ENCODE results near the gene PRSS27.
"Not testable (repeated sequence)": the region's sequence is repeated elsewhere in the genome, so short reads cannot be mapped to it uniquely, and the experiment has no call there.

Gene PRSS27

DNA sequence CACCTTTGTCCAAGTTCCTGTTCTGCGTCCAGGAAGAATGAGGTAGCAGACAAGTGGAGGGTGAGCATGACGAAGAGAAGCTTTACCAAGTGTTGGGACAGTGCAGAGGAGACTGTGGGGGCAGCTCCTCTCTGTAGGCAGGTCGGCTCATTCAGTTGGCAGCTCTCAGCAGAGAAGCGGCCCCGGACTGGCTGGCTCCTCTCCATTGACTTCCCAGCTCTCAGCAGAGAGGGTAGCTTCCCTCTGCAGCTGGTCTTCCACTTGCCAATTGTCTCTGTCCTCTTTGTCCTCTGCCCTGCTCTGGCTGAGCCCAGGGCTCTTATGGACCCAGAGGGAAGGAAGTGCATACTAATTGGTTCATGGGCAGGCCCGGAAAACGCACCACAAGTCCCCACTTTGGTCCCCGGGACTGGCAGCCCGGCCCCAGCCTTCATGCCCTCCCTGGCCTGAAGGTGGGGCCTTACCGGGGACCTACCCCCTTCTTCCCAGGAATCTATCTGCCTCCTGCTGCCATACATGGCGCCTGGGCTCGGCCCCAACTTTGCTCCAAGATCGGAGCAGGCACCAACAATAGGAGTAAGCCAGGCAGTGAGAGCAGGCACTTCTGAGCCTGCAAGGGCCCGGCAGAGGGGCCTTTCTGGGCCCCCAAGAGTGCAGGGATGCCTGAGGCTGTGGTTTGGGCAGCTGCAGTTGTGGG is 27.6 kb downstream of the PRSS27 start:
- DNase-seq, result no peak

DNA sequence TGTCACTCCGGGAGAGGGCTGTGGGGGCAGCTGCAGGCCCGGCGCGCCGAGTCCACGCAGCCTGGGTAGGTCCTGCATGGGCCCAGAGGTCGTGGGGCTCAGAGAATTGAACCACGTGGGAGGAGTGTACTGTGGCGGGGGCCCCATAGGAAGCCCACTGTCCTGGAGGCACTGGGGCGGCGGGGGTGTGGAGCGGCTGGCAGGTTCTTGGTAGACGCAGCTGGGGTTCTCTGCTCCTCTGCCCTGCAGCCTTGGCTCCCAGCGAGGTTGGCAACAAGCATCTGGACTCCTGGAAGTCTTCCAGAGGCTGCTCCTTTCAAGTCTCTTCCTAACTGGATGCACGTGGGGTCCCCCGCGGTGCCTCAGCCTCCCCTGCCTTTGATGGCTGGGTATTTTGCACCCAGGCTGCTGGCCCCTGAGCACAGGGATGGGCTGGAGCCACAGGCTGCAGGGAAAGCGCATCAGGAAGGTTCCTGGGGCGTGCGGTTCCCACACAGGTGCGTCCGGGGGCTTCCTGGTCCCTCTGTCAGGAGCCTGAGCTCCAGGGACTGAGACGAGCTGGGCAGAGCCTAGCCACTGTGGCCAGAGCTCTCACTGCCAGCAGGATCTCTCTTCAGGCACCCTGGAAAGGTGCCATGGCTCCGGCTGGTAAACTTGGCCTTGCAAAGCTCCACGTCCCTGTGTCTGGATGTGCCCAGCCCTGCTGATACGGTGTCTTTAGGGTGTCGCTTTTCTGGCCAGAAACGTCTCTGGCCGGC is 28.4 kb downstream of the PRSS27 start:
- no peak for DNase-seq

DNA sequence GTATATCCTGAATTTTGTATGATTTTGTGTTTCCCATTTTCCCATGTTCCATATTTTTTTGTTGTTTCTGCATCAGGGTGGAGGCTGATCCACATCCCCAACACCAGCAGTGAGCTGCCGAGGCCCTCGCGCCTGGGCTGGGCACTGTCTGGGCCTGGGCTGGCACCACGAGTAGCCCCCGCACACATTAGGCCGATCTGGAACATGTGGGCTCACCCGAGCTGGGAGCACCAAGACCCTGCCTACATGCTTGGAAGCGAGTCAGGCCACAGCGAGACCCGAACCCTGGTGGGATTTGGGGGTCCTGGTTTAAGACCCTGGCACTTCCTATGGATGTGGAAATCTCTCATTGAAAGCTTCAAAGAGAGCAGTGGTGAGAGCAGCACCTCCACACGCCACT is 29.2 kb downstream of the PRSS27 start:
- no peak for DNase-seq

DNA sequence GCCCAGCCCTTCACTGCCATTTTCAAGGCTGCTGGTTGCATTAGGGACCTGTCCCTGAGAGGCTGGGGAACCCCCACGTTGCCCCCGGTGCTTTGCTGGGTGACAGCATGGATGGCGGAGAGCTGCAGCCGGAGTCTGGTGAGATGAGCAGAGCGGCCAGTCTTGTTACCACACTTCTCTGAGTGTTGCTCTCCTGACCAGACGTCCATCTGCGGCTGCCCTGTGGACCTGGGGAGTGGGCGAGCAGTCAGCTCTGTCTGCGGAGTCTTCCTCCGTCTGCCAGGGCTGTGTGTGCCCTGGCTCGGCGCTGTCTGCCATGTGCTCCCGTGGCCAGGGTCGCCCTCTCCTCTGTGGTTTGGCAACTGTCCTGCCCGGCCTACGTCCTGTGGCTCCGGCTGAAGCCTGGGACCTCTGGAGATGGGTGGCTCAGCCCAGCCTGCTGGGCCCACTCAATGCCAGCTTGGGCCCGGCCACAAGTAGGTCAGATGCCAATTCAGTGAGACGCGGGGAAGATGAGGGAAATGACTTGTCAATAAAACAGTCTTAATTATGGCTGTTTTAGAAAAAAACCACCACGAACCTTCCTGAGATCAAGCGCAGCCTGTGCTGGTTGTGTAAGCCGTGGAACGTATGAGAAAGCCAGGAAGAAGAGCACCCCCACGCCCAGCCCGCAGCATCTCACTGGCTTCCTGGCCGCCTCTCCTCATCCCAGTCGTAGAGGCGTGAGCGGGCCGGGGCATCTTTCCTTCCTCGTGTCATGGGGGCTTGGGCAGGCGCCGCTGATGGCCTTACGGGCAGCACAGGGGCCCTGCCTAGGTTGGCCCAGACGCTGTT is 29.8 kb downstream of the PRSS27 start:
- DNase-seq, result no peak

DNA sequence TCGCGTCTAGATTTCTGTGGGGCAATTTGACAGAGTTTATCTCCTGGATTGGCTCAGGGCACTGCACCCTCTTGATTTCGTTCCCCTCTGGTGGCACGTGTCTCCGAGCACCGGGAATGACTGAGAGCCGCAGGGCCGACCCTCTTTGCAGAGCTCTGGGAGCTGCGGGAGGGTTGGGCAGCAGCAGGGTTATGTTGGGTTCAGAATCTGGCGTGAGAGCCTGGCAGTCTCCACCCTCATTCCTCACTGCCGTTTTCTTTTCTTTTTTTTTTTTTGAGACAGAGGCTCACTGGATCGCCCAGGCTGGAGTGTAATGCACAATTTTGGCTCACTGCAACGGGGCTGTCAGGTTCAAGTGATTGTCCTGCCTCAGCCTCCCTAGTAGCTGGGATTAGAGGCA is 30.6 kb downstream of the PRSS27 start:
- DNase-seq, result not testable (repeated sequence)

DNA sequence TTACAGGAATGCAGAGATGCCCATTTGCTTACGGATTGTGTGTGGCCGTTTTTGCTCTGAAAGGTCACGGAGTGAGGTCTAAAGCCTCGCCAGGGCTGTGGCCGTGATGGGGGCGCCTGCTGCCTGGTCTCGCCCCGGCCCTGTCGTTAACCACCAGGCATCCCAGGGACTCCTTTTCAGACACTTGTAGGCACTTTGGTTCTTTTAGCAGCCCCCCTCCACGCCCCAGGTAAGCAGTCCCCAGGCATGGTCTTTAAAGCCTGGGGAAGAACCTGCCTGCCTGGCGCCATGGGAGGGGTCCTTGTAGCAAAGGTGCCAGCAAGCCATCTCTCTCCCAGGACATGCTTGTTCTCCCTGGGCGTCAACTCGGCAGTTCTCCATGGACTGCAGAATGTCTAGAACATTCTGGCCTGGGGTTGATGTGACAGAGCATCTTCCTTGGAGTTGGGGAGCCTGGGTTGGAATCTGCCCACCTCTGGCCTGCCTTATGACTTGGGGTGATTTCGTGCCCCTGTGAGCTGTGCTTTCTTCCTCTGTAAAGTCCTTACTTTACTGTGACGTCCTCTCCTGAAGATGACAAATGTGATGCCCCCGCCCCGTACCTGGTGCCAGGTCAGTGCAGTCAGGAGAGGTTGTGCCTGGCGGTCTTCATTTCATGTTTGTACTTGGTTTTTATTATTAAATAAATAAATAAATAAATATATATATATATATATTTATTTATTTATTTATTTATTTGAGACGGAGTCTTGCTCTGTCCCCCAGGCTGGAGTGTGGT is 32.3 kb downstream of the PRSS27 start:
- DNase-seq, result no peak

DNA sequence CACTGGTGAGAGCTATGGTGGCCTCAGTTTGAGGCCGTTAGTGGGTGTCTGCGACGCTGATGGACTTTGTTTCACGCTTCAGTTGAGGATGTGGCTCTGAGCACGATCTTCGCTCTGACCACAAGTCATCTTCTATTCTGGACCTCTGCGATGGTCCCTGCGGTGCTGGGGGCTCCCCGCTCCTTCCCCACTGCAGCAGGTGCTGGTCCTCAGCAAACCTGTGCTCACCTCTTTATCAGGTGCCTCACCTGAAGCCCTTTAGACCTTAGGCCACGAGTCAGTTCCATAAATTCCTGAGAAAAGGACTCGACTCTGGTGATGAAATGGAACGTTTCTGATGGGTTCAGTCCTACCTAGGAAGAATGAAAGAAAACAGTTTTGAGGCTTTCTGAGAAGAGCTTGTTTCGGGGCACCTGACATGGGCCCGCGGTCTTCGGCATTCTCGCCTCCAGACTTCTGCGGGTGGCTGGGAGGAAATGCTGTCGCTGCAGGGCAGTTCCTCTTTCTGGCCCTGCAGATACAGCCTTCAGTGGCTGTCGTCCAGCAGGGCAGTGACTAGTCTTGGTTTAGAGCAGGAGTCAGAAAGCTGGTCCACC is 33.0 kb downstream of the PRSS27 start:
- peak; percentile 34 to 57 for DNase-seq

DNA sequence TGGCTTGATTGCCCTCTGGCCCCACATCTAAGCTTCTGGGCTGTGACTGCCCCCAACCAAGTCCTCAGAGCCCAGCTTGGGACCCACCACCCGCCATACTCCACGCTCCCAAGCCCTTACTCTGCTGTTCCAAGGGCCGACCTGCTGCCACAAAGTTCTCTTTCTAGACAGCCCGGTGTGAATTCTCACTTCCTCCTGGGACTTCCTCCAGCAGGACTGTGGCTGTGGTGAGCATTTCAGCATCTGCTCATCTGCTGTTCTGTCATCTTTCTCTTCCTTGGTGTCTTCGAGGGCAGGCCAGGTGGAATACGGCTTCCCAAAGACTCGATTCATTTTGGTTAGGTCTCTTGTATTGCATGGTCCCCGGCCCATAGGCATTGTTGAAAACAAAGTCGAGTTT is 33.9 kb downstream of the PRSS27 start:
- DNase-seq, result not testable (repeated sequence)

DNA sequence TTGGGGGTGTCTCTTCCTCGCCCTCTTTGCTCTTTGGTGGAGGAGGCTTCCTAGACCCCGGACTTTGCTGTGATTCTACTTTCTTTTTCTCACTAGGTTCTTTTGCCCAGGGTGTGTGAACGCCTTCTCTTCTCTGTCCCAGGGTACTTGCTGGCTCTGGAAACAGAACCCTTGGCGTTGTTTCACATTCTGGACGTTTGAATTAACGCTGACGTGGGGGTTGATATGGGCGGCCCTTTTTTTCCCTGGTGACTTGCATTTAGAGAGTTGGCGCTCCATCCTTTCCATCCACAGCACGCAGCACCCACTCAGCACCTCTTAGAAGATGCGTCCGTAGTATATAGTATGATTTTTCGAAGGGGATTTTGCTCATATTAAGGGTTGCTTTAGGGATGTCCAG is 37.0 kb downstream of the PRSS27 start:
- not testable (repeated sequence) for DNase-seq

DNA sequence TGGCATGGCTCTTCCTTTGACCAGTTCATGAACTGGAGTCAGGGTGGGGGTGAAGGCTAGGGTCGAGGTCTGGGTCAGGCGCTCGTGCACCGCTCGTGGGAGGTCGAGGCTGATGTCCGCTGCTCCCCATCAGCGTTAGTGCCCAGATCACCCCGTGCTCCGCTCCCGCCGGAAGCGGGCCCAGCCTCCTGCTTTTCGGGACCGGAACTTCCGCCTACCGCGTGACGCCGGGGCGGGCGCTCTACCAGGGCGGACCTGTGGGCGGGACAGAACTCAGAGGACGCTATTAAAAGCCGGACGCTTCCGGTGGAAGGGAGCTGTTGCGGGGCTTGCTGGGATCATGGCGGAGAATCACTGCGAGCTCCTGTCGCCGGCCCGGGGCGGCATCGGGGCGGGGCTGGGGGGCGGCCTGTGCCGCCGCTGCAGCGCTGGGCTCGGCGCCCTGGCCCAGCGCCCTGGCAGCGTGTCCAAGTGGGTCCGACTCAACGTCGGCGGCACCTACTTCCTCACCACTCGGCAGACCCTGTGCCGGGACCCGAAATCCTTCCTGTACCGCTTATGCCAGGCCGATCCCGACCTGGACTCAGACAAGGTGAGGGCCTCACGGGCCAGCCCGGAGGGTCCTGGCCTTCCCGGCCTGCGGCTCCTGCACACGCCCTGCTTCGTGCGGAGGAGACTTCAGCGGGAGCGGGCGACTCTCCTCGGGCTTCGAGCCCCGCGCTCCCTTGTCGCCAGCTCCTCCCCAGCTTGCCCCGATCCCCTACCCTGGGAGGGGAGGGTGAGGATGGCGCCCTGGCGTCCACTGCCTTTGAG is 37.6 kb downstream of the PRSS27 start, which contains the start of gene KCTD5:
KCTD5 (plus strand) TSS at position 315 of the 813 bp plus-strand sequence; CDS start at position 341, 26 bp downstream.
- peak; percentile 93 to 96 for DNase-seq

DNA sequence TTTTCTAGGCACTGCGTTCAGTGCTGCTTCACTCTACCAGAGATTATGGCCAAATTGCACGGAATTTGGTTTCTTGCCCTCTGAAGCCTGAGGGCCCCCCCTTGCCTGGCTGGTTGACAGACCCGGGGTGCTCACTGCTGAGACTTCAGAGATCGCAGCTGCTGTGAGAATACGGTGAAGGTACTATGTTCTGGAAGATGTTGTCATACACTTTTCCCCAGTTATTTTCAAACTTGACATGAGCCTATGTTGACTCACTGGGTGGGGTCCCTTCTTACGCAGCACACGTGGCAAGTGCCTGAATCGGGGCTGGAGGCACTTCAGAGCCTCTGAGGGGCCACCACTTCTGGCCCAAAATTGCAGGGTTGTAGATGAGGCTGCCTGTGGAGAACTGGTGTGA is 39.7 kb downstream of the PRSS27 start:
- not testable (repeated sequence) for DNase-seq

DNA sequence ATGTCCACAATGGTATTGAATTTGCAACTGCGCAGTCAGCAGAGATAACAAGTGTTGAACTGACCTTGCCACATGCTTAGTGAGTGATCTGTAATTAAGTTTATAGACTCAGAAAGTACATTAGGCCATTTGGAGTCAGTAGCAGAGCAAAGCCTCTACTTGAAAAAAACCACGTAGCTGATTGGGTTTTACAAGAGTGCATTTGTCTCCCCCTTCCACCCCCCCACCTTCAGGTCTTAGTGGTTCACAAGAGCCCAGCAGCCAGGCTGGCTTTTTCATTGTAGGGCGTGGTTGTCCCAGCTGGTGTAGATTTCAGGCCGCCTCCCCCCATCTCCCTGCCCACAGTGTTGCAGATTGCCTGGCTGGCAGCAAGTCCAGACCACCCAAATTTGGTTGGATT is 40.1 kb downstream of the PRSS27 start:
- DNase-seq, result not testable (repeated sequence)

DNA sequence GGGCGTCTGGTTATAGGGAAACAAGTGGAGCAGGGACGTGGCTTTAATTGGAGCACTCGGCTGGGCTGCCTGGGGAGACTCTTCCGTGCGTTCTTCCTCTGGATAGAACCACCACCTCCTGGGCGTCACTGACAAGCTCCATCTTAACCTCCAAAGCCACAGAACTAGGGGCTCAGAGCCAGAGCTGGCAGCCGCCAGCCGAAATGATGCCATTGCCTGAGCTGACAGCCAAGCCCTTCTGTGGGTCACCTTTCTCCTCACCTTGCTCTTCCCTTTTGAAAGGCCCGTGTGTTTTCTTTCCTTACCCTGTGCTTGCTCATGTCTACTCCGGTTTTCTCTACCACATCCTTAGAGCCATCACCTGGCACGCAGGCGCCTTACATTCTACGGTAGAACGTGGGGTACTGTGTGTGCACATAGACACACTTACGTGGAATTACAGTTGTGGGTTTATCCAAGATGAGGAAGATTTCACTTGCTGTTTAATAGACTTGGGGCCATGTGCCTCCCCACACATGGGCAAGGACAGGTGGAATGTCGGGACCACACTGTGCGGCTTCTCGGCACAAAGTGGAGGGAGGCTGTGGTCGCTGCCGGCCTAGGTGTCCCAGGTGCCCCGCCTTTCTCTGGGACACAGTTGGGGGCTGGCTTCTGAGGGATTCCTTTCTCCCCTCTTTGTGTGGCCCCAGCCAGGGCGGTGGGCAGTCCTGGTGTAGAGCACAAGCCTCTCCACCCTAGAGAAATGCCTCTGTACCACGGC is 41.6 kb downstream of the PRSS27 start:
- DNase-seq, result not testable (repeated sequence)

DNA sequence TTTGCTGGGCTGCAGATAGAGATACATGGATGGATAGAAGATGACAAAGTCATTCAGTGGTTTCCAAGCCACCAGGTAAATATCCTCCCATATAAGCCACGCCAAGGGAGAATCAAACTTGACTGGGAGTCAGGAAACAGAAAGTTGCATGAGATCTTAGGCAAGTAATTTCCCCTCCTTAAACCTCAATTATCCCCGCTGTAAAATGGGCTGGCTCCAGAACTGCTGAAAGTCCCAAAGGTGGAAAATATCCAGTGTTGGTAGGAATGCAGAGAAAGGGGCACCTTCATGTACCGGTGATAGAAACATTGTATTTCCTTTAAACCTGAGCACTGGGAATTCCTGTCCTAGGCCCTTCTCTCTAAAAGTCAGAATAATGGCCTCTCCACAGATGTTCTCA is 43.1 kb downstream of the PRSS27 start:
- not testable (repeated sequence) for DNase-seq

DNA sequence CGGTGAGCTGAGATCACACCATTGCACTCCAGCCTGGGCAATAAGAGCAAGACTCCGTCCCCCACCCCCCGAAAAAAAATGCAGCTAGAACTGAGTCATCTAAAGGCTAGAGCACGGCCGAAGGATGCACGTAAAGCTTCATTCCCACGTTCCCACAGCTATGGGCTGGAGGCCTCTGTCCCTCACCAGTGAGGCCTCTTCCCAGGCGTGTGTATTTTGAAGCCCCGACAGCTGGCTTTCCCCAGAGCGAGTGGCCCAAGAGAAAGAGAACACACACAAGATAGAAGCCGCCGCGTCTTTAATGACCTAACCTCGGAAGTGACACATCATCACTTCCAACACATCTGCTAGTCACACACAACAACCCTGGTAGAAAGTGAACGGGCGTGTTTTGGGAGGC is 44.3 kb downstream of the PRSS27 start:
- DNase-seq, result no peak

DNA sequence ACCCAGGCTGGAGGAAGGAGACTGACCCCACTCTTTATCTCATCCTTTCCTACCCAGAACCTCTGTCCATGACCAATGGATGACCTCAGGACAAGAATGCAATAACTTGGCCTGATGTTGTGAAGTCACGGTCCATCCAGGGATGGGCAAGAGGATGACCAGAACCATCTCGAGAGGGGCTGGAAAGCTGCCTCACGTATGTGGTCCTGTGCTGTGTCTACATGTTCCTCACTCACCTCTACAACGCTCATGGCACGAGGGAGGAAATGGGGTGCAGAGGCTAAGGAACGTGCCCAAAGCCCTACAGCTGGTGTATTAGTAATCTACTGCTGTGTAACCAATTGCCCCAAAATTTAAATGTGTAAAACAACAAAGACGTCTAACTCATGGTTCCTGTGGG is 45.0 kb downstream of the PRSS27 start:
- no peak for DNase-seq

DNA sequence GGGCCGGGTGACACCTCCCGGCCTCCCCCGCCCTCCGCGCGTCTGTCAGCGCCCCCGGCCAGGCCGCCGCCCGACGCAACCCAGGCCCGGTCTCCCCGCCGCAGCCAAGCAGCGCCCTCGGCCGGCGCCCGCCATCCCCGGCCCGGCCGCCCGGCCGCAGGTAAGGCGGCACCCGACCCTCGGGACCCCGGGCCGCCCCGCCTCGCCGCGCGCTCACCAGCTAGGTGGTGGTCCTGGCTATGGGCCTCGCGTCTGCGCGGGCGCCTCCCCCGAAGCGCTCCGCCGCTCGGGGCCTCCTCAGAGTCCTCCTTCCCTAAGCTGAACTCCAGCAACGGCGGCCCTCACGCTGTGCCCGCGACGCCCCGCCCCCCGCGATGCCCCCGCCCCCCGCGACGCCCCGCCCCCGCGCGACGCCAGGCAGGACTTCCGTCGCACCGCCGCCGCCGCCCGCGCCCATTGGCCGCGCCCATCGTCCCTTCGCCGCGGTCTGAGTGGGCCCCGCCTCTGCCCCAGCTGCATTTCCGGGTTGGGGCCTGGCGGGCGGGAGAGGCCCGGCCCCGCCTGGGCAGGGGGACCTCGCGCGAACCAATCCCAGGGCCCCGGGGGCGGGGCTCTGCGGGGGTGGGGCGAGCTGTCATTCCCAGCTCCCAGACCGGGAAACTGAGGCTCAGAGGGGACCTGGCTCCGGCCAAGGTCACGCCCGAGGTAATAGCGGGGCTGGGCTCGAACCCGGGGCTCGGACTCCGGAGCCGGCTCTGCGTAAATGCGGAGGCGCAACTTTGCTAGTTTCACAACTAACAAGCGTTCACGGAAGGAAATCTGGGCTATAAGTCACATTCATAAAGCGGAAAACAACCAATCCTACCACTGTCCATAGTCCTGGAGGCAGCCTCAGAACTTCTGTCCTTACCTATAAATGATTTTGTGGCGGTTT is 46.7 kb downstream of the PRSS27 start:
- DNase-seq, result peak; percentile 96 to 97

DNA sequence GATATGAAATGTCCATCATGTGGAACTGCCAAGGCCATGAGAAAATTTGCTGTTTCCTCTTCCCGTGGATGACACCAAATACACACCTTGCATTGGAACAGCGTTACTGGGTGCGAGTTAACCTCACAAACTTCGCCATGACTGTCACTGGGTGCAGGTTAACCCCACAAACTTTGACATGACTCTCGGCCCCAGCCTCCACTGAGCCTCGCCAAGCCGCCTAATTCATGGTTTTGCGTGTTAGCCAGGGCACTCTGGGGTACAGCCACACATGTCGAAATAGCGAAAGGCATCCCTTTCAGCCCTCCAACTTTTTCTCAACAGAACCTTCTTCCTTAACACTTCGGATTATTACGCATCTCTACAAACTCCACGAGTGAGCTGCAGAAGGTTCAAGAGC is 48.3 kb downstream of the PRSS27 start:
- no peak for DNase-seq

DNA sequence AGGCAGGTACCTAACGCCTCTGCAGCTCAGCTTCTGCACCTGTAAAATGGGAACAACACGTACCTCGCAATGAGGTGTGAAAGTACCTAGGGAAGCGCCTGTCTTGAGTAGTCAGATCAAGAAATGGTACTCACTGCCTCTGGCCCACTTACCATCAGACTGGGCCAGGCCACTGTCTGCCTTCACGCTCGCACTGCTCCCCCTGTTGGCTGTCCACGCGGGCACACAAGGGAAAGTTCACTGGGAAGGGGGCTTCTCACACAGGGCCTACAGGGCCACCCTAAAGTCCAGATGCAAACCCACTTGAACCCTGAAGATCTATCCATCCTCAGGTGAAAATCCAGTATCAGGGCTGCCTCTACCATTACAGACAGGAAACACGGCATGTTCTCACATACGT is 48.8 kb downstream of the PRSS27 start:
- peak in 1 of 2 donors; percentile 30 for DNase-seq
